ENCODE data around the gene IGF2BP3. TPM values are rescaled to one million over a fixed set of nuclear protein-coding genes. Genes with fewer than 3 reads are reported as not detected.
A peak's percentile ranks its signal among the peaks of the same experiment; 100 is the strongest.

IGF2BP3 gene
- total and polyA plus RNA-seq, 10 donors: 0.17 to 6.8 (median 1.6) TPM

- H3K4me3 ChIP-seq: peak overlapping the region; percentile 10 to 66 (median 40)
- peaks cover 14 to 100% (median 99%) of the 10 kb centered on the region in 7 donors for H3K27me3 ChIP-seq (replicated peaks in 1 of 7)
- H3K27ac ChIP-seq: no peak overlapping the region
- H3K4me1 ChIP-seq: peaks cover 37 to 52% (median 47%) of the 10 kb centered on the region in 6 donors
- 1 to 3% (median 2%) methylated on average over 13 to 48 of the region's 48 CpGs for WGBS, 5 donors
- TF ChIP-seq POLR2A (IDR thresholded peaks at IDR 0.05): no peak
- TF ChIP-seq CTCF (IDR thresholded peaks at IDR 0.05 in 8 of 11, conservative IDR thresholded peaks at IDR 0.05 in 3 of 11): no peak
- TF ChIP-seq POLR2AphosphoS5 (IDR thresholded peaks at IDR 0.05): no peak
- H3K9me3 ChIP-seq: peaks cover 0 to 12% (median 0%) of the 10 kb centered on the region in 8 donors
- no peaks in the 10 kb centered on the region for H3K36me3 ChIP-seq
- DNase-seq: peak; percentile 78
- intact Hi-C loops (cut with DNase I; ENCODE audit: low total_unique reads): no loop called here
Observed at GRCh38 chr7:23468526-23469149, 1.7 kb downstream of the IGF2BP3 start.

- TF ChIP-seq CTCF (IDR thresholded peaks at IDR 0.05 in 8 of 11, conservative IDR thresholded peaks at IDR 0.05 in 3 of 11) (no peak), POLR2AphosphoS5 (IDR thresholded peaks at IDR 0.05) (peak in 1 of 3 donors; percentile 31), POLR2A (IDR thresholded peaks at IDR 0.05) (no peak)
- Histone ChIP-seq H3K4me3 (peak overlapping the region in 7 of 8 donors; percentile 37 to 66 (median 41)), H3K27ac (no peak overlapping the region), H3K27me3 (replicated peaks in 1 of 7) (peaks cover 11 to 100% (median 99%) of the 10 kb centered on the region in 7 donors), H3K9me3 (peaks cover 0 to 11% (median 0%) of the 10 kb centered on the region in 8 donors), H3K4me1 (peaks cover 37 to 46% (median 45%) of the 10 kb centered on the region in 6 donors), H3K36me3 (no peaks in the 10 kb centered on the region)
- 2 to 5% (median 4%) methylated on average over 26 to 32 of the region's 32 CpGs for WGBS, 5 donors
- DNase-seq: peak; percentile 59
- intact Hi-C loops (cut with DNase I; ENCODE audit: low total_unique reads): no loop called here
Observed at GRCh38 chr7:23467806-23468525, 2.3 kb downstream of the IGF2BP3 start.

GRCh38 chr7:23467291-23467805 is 2.9 kb downstream of the IGF2BP3 start:
- intact Hi-C loops (cut with DNase I; ENCODE audit: low total_unique reads): no loop called here
- DNase-seq: no peak
- H3K4me1 ChIP-seq: peaks cover 37 to 46% (median 45%) of the 10 kb centered on the region in 6 donors
- H3K9me3 ChIP-seq: peaks cover 0 to 5% (median 0%) of the 10 kb centered on the region in 8 donors
- WGBS, 5 donors: 17 to 29% (median 24%) methylated on average over 11 of the region's 11 CpGs
- no peak overlapping the region for H3K27ac ChIP-seq
- no peaks in the 10 kb centered on the region for H3K36me3 ChIP-seq
- H3K4me3 ChIP-seq: peak overlapping the region in 3 of 8 donors; percentile 41 to 66 (median 42)
- peaks cover 11 to 100% (median 99%) of the 10 kb centered on the region in 7 donors for H3K27me3 ChIP-seq (replicated peaks in 1 of 7)
- no peak for TF ChIP-seq POLR2AphosphoS5 (IDR thresholded peaks at IDR 0.05)

- DNase-seq: no peak
- intact Hi-C loops (cut with DNase I; ENCODE audit: low total_unique reads): no loop called here
- TF ChIP-seq POLR2AphosphoS5 (IDR thresholded peaks at IDR 0.05) (no peak), CTCF (IDR thresholded peaks at IDR 0.05 in 8 of 11, conservative IDR thresholded peaks at IDR 0.05 in 3 of 11) (peak in 1 of 11 experiments; percentile 20)
- WGBS, 5 donors: 2 to 10% (median 5%) methylated on average over 2 of the region's 2 CpGs
- Histone ChIP-seq H3K27me3 (replicated peaks in 1 of 7) (peaks cover 0 to 98% (median 54%) of the 10 kb centered on the region in 7 donors), H3K36me3 (no peaks in the 10 kb centered on the region), H3K27ac (no peak overlapping the region), H3K4me3 (no peak overlapping the region), H3K9me3 (no peaks in the 10 kb centered on the region), H3K4me1 (peaks cover 5 to 7% (median 5%) of the 10 kb centered on the region in 6 donors)
Observed at GRCh38 chr7:23462846-23463245, 7.4 kb downstream of the IGF2BP3 start.

All from spleen (tissue), 11 donors.